ENCODE data around the gene TMEM269.
"Not testable (repeated sequence)": the region's sequence is repeated elsewhere in the genome, so short reads cannot be mapped to it uniquely, and the experiment has no call there.

TMEM269 gene

DNA sequence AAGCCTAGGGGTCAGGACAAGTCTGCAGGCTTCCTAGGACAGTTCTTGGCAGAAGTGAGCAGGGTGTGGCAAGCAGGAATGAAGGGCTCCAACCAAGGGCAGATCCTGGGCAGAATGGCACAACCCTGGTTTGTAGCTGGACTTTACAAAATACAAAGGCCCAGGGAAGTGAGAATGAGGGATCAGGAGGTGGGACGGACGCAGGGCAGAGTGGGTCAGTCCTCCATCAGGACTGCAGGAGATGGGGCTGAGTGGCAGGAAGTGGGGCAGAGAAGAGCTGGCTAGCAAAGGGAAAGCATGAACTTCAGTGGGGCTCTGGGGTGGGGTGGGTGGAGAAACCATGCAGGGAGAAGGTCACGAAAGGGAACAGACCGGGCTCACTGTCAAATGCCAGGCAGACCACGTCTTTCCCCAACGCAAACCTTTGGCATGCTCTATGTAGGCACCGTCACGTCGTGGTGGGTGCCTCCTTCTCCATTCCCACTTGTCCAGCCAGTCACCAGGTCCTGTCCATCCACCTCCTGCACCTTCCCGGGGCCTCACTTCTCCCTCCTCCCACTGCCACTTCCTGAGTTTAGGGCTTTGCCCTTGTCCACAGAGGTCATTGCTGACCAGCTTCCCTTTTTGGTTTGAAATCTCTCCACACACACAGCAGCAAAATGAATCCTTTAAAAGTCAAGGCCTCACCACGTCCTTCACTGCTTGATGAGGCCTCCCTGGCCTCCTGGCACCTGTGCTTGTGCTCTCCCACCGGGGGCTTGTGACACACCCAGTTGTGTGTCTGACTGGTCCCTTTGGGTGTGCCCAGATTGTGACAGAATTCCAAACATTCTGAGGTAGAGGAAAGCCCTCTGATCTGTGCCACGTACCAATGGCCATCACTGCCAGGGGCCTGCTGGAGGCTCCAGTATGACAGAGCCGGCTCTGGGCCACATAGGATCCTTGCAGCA is 36.1 kb upstream of the TMEM269 start:
- DNase-seq: no peak

DNA sequence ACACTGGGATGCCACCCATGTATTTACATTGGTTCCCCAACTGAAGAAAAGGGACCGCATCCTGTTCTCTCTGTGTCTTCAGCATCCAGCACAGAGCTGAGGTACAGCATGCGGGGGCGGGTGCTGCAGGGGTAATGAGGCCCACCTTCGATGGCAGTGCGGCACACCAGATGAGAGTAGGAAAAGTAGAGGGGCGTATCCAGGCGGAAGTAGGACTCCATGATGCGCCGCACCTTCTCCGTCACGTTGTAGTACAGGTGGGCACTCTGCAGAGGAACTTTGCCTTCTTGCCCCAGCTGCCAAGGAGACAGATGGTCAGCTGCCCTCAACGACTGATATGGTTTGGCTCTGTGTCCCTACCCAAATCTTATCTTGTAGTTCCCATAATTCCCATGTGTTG is 34.8 kb upstream of the TMEM269 start:
- DNase-seq: no peak

DNA sequence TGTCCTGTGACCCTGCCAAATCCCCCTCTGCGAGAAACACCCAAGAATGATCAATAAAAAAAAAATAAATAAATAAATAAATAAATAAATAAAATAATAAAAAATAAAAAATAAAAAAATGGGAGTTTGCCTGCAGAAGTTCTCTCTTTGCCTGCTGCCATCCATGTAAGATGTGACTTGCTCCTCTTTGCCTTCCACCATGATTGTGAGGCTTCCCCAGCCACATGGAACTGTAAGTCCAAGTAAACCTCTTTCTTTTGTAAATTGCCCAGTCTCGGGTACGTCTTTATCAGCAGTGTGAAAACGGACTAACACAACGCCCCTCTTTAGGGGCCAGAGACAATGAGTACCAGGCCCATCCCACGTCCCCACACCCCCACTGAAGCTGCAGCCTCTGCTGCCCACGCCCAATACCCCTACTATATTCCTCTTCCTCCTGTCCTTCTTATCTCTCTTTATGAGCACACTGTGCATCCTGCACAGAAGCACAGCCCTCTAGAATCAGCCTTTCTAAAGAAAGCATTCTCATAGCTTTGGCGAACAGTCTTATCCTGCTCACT is 33.2 kb upstream of the TMEM269 start:
- DNase-seq: not testable (repeated sequence)

DNA sequence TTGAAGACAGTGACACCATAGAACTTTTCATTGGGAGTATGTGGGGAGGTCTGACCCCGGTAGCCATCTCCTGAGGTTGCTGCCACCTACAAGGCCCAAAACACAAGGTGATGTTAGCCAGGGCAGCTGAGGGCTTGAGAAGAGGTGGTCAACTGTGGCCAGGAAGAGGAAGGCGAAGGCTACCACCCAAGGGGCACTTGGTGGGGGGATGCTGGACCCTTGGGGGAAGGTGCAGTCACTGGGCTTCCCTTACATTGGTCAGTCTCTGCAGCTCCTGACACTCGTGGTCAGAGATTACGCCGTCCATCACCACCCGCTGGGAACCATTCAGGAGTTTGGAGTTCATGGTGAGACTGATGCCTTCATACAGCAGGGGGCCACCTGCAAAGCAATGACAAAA is 32.5 kb upstream of the TMEM269 start:
- no peak for DNase-seq

DNA sequence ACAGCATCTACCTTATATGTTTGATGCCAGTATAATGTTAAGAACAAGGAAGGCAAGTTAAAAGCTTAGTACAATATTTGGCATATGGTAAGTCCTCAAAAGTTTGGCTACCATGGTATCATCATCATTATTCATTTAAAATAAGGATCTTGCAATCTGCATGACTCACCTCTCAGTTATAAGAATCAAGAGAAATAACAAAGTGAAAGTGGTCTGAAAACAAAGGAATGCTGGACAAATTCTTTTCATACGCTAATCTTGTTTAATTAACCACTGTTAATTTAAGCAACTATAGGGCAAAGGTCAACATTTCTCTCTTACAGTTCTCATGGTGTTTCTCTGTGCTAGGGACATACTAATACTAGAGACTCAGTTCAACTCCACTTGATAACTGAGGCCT is 31.7 kb upstream of the TMEM269 start:
- no peak for DNase-seq

DNA sequence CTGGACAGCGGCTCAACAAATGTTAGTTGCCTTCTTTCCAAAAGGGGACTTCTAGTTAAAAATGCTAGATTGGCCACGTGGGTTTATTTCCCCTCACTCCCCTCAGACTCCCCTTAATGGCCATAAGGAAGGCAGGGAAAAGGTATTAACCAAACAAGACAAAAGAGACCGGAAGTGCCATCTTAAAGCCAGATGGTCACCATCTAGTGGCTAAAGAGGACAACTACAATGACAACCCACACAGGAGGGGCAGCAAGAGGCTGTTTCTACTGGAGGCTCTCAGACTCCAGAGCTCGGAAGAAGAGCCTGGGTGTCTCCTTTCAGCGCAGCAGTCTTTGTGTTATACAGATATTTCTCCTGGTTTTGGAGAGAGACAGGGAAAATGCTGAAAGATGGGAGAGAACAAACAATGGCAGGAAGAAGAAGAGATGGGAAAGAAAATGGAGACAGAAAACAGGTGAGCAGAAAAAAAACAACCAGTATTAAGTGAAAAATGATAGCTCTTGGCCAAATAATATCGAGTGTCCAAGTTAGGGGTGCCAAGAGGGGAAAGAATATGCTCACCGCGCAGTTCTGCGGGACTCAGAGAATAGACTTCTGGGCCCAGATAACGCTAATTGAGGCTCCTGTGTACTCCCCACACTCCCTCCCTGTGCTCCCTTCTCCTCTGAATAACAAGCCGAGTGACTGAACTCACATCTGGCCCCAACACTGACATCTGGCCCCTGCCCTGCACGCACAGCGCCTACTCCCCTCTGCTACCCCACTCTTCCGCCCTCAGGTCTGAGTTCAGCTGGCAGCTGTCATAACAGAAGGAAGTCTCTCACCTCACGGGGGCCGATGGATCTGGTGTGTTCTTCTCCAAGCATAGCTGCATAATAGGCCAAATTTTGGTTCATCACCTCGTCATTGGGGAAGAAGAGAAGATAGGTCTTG is 27.6 kb upstream of the TMEM269 start:
- peak; percentile 72 for DNase-seq

DNA sequence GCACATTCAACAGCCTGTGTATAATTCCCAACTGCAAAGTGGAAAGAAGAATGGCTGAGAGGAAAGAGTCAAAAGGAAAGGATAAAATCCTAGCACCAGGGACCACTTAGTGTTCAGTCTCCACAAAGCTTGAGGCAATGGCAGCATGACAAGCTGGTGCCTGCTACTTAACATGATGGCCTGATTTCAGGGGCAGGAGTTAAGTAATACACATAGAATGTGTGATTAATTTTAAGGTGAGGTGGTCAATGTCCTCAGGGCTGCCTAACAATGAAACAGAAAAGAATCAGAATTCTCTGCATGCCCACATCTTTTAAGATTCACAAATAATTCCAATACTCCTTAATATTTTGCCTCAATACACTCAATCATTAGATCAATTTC is 26.9 kb upstream of the TMEM269 start:
- no peak for DNase-seq

DNA sequence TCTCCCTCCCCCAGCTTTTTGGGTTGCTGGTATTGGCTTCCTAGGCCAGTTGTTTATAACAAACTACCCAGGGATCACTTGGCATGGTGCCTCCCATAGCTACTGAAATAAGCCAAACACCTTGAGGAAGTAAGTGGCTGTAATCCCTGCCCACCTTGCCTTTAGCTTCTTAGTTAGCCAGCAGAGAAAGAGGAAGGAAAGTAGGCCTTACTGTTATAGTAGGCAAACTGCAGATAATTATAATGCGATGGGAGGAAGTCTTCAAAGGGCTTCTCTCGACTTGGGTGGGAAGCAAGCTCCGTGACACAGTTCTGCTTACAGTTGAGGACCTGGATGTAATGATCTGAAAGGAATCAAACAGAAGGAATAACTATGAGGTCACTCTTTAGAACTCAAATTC is 26.1 kb upstream of the TMEM269 start:
- no peak for DNase-seq

DNA sequence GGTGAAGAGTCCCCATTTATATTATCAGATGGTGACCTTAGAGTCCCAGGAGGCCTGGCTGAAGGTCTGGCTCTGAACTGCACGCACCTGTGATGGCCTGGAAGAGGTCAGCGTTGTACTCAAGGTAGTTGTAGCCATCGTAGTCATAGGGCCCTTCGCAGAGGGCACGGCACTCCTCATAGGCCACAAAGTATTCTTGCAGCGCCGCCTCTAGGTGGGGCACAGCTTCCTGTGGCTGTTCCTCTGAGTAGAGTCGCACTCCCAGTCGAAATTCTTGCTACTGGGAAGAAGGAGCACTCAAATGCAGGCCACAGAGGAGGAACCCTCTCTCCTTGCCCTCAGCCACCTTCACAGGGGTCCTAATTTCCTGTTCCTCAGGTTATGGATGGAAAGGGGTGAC is 25.7 kb upstream of the TMEM269 start:
- DNase-seq: no peak

DNA sequence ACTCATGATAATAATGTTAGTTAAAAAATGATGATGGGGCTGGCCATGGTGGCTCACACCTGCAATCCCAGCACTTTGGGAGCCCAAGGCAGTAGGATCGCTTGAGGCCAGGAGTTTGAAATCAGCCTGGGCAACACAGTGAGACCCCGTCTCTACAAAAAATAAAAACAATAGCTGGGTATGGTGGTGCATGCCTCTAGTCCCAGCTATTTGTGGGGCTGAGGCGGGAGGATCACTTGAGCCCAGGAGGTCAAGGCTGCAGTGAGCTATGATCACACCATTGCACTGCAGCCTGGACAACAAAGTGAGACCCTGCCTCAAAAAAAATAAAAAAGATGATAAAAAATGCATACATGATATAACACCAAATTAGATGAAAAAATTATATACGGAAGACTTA is 23.2 kb upstream of the TMEM269 start:
- DNase-seq: no peak

DNA sequence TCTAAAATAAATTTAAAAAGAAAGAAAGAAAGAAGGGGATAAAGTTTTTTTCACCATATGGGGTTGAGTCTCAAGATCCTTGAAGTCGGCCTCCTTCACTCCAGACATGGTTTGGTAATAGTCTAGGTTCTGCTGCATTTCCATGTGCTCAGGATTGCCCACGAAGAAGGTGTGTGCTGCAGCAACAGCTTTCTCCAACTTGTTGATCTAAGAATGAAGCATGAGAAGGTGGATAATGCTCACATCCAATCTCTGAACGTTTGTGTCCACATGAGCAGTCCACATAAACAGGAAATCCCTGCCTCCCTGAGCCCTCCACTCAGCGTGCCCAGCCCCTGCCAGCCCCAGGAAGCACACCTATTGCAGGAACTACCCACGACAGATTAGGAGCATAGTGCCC is 22.5 kb upstream of the TMEM269 start:
- no peak for DNase-seq

DNA sequence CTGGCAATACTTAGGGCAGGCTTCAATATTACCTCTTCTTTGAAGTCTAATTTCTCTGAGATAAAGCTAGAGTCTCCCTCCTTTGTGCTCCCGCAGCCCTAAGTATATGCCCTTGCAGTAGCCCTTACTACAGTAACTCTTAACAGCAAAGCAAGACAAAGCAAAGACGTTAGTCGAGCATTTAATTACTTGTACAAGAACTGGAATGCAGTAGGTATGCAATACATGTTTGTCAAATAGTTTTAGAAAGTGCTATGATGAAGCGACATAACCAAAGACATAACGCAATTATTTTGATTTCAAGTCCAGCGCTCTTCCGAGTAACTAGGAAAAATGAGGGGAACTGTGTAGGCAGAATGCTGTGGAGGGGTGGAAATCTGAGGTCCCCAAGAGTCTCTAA is 19.5 kb upstream of the TMEM269 start:
- DNase-seq: no peak

DNA sequence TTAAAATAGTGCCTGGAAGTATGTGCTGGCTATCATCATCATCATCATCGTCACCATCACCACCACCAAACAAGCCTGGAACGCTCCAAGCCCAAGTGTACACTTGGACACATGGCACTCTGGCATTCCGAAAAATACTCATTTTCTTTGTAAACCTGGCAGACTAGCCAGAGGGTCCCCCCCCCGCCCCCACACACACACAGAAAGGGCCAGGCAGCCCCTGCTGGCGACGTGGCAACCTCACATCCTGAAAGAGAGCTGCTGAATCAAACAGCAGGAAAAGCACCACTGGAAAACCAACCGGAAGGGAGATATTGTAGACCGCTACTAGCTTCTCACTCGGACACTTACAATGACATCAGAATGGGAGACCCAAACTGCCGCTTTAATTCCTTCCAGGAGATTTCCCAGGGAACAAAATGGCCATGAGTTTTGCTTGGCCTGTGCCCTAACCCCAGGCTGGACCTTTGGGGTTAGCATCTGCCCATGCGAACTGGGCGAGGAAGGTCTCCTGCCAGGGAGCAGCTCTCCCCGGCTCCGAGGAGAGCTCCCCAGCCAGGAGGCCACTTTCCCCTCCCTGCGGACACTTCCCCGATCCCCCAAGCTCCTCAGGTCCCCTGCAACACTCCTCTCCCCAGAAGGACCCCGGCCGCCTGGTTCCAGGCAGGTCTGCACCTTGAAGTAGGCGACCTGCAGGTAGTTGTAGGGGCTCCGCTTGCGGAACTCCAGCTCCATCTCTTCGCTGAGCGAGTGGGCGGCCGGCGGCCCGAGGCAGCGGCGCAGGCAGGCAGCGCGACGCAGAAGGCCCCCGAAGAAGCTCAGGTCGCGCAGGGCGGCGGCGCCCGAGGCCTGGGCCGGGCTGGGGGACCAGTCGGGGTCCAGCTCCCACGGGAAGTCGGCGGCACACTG is 18.7 kb upstream of the TMEM269 start:
- peak; percentile 57 for DNase-seq

DNA sequence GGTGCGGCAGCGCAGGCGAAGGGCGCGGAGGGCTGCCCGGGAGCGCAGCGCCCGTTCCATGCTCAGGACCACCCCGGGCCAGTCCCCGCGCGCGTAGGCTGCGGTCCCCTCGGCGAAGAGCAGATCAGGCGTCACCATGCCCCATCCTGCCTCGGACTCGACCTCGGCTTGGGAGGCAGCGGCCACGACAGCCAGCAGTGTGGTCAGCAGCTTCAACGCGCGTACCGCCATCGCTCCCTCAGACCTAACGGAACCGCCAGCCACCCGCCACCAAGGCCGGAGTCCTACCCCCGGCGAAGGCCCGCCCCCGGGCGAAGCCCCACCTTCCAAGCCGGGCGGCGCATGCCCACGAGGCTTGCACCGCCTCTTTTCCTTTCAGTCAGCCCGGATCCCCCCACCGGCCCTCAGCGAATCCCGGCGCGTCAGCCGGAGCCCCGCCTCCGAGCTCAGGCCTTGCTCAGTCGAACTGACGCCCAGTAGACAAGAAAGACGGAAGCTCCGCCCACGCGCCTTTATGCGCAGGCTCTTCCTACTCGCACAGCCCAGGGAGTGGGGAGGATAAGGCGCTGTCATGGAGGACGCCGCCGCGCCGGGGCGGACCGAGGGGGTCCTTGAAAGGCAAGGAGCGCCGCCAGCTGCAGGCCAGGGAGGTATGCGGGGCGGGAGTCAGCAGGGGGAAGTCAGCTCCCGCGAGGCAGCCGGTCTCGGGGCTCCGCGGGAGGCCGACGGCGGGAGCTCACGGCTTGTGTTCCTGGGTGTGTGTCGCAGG is 17.9 kb upstream of the TMEM269 start, which contains the start of the genes C1orf50 and P3H1:
Gene C1orf50 (plus strand): TSS at position 509 of the 769 bp plus-strand sequence. CDS start 63 bp downstream, at position 572.
Gene P3H1 (minus strand): TSS at position 288 of the 769 bp plus-strand sequence. CDS start 57 bp downstream, at position 231.
- DNase-seq: peak; percentile 100

DNA sequence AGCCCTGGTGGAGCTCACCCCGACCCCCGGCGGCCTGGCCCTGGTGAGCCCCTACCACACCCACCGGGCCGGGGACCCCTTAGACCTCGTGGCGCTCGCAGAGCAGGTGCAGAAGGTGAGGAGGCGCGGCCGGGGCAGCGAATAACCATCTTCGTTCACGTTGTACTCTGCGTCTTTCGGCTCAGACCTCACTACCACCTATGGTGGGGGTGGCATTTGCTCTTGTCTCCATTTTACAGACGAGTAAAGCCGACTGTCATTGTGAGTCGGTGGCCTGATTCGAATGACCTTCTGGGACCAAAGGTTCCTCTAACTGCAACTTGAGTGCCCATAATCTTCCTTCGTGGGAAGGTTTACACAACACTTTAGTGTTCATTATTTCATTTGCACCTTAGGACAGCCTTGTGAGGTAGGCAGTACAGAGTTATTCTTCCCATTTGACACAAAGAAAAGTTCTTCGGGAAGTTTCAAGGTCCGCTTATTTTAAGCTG is 17.2 kb upstream of the TMEM269 start:
- DNase-seq: no peak

DNA sequence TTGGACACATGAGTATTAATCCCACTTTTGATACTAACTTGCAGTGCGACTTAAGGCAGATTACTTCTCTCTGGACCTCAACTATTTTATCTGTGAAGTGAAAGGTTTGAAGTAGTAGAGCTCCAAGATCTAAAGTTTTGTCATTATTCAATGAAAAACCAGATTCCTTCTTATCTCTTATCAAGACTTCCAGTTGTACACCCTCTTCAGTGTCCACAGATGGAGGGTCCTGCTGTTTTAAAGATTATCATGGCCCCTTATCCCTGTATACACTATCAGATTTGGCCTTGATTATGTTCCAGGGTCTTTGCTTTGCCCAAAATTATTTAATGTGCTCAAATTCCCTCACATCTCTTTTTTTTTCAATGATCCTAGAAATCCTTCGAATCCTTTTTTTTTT is 16.6 kb upstream of the TMEM269 start:
- no peak for DNase-seq

DNA sequence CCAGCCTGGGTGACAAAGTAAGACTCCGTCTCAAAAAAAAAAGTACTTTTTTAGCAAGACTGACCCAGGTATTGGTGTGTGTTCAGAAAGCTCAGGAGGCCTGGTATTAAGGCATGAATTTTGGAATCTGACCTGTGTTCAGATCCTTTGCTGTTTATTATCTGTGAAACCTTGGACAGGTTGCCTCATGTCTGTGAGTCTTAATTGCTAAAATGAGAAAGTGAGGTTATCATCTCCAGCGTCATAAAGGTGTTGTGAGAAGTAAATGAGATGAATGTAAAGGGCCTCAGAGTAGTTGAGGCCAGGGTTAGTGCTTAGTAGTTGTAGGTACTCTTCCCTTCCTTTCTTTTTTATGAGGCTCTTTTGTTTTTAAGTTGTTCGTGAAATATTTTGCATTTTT is 15.0 kb upstream of the TMEM269 start:
- no peak for DNase-seq

DNA sequence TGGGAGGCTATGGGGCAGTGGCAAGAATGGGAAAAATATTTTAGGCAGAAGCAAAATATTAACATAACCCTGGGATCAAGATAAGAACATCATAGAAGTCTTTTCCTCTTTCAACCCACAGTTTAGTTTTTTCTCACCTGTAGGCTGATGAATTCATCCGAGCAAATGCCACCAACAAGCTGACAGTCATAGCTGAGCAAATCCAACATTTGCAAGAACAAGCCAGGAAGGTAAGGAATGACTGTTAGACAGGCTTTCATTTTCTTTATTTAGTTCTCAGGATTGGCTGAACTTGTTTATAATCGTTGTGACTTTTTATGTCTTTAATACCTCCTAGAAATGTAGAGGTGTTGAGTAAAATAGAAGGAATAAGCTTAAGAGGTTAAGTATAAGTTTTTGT is 11.4 kb upstream of the TMEM269 start:
- no peak for DNase-seq

DNA sequence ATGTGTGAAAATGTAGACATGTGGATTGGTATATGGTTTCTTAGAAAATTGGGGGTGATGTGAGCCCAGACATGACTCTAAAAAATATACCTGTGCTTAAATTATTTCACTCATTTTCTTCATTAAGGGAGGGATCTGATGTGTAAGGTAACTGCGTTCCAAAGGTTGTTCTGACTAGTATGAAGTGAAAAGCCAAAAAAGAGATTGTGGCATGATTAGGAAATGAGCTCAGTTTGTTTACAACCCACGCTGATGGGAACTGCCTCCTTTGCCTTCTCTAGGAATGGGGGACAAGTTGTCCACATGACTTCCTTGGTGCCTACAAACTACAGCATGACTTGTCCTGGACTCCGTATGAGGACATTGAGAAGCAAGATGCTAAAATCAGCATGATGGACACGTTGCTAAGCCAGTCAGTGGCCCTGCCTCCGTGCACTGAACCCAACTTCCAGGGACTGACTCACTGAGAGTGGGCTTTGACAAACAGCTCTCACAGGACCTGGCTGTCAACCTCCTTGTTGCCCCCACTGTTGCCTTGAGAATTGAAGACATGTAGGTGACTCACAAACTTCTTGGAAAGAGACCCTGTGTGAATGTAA is 9.8 kb upstream of the TMEM269 start:
- no peak for DNase-seq

DNA sequence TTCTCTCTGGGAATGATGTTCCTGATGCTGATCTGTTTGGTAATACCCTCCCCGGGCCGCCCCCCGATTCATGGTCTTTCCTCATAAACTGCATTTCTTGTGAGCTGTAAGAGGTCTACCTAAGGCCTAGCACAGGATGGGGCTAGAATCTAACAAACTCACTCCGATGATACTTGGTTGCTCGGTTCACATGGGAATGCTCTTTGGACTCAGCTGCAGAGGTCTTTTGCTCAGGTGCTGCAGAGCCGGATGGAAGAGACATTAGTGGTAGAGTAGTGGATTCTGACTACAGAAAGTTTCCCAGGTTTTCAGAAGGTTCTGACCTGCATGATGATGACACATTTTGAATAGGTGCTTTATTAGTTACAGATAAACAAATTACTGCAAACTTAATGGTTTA is 8.3 kb upstream of the TMEM269 start:
- DNase-seq: no peak

DNA sequence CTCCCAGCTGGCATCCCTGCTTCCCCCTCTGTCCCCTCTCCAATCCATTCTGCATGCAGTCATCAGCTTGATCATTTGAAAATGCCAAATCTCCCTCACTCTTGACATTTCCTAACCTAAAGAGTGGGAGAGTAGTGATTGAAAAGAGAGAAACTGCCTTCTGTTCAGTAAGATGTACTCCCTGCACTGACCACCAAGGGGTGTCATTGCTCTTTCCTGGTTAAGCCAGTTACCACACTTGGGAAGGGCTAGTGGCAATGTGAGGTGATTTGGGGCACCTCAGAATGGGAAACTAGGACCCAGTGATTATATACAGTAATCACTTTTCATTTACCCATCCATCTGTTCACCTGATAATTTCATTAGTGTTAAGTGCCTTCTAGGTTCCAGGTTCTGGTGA is 6.9 kb upstream of the TMEM269 start:
- peak; percentile 19 for DNase-seq
